Measurements from ENCODE around the gene BTBD19.
"Not testable (repeated sequence)": the region's sequence is repeated elsewhere in the genome, so short reads cannot be mapped to it uniquely, and the experiment has no call there.

BTBD19 gene

DNA sequence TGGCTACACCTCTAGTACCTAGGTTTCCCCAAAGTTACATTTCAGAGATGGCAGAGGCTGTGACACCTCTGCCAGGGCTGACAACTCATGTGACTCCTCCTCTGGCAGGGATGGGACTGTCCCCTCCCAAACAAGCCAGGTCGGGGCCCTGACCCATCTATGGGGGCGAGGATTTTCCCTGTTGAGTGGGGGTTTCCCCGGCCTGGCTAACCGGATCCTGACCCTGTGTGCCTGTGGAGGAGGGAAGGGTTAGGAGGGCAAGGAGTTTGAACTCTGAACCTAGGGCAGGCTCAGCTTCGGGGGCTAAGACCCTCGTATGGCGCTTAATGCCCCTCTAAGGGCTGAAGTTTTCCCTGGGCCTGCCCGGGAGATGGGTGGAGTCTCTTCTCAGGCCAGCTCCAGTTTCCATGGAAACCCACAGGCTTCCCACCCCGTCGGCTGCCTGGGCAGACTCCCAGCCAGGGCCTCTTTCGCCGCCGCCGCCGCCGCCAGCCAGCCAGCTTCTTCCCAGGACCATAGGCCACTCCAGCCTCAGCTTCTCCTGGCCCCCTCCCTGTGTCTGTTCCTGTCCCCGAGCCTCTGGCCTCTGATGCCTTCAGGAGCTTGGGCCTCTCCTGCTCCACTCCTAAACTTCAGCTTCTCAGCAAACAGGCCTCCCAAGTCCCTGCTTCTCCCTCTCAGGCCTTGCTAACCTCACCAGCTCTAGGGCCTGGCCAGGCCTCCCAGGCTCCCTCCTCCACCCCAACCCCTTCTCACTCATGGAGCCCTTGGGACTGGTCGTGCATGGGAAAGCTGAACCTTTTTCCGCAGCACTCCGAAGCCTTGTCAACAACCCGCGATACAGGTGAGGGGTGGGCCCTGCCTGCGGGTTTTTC, at the start of gene BTBD19:
Gene BTBD19 (plus strand): TSS at position 461 of the 875 bp plus-strand sequence. CDS start 298 bp downstream, at position 759.
- in situ Hi-C loops (cut with MboI; ENCODE audit: low sequenced_read_pairs), result no loop called here

DNA sequence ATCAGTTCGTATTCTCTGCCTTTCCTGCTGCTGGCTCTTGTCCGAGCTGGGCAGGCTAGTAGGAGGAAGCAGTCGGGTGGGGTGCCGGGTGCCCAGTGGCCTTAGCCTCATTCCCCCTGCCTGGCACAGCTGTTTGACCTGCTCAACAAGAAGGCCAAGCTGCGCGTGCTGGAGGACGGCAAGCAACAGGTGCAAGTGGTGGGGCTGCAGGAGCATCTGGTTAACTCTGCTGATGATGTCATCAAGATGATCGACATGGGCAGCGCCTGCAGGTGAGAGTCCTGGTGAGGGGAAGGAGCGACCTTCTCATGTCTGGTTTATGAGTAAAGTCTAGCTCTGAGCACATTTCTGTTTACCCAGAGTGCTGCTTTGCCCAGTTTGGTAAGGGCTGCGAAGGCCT, 49.2 kb upstream of the BTBD19 start:
- in situ Hi-C loops (cut with MboI; ENCODE audit: low sequenced_read_pairs), result no loop called here

DNA sequence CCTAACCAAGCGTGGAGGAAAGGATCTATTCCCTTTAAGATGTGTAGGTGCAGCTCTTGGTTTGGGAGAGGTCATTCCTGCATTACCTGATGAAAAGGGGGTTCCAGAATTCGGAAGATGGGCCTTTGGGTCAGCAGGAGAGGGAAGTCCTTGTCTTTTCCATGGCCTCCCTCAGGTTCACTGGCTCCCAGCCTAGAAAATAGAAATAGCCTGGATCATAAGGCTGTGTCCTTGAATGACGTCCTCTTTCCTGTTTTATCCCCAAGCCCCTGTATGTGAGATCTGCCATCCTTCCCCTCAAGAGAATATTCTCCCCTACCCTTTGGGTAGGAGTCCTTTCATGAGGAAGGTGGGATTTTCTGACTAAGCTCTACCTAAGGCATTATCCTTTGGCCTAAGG, 47.4 kb upstream of the BTBD19 start:
- in situ Hi-C loops (cut with MboI; ENCODE audit: low sequenced_read_pairs), result no loop called here

GRCh38 chr1:44766421-44766820, 41.9 kb upstream of the BTBD19 start:
- in situ Hi-C loops (cut with MboI; ENCODE audit: low sequenced_read_pairs), result not testable (repeated sequence)

GRCh38 chr1:44775078-44775929, 33.0 kb upstream of the BTBD19 start, which contains the start of gene RPS8:
Gene RPS8, plus strand, starts transcription at chr1:44775540. Its CDS starts 57 bp downstream, at chr1:44775597.
- in situ Hi-C loops (cut with MboI; ENCODE audit: low sequenced_read_pairs), result no loop called here

DNA sequence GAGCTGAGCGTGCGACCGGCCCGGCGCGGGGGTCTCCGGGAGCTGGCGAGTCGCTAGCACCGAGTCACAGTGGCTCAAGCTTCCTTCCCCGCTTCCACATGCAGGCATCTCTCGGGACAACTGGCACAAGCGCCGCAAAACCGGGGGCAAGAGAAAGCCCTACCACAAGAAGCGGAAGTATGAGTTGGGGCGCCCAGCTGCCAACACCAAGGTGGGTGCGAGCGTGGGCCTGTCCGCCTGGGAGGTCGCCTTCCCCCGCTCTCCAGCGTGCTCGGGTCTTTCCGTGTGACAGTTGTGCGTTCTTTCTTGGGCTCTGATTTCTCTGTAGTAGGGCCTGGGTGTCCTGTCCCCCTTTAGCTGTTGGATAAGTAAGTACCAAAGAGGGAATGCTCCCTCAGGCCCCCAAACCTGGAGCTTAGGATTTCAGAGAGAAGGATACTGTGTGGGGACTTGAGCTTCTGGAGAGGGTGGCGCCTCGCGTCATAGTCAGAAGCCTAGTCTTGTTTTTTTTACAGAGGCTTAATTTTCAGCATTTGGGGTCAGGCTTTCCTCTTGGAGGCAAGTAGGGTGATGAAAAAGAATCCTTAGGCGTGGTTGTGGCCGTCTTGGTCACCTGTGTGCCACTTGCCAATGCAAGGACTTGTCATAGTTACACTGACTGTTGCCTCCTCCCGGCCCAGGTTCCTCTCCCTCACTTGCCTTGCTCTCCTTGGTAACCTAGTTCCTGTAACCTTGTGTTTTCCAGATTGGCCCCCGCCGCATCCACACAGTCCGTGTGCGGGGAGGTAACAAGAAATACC, 32.2 kb upstream of the BTBD19 start:
- in situ Hi-C loops (cut with MboI; ENCODE audit: low sequenced_read_pairs), result no loop called here

DNA sequence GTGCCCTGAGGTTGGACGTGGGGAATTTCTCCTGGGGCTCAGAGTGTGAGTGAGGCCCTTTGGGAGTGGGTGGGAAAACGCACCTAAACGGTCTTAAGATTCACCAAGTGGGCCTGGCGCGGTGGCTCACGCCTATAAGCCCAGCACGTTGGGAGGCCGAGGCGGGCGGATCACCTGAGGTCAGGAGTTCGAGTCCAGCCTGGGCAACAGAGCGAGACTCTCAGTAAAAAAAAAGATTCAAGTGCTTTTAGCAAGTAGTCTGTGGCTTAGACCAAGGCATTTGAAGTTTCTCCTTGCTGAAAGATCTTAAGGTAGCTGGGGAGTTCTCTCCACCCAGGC, 31.6 kb upstream of the BTBD19 start:
- in situ Hi-C loops (cut with MboI; ENCODE audit: low sequenced_read_pairs), result no loop called here

- in situ Hi-C loops (cut with MboI; ENCODE audit: low sequenced_read_pairs), result no loop called here
These were observed 30.8 kb upstream of the BTBD19 start for GRCh38 chr1:44777547-44777946.

DNA sequence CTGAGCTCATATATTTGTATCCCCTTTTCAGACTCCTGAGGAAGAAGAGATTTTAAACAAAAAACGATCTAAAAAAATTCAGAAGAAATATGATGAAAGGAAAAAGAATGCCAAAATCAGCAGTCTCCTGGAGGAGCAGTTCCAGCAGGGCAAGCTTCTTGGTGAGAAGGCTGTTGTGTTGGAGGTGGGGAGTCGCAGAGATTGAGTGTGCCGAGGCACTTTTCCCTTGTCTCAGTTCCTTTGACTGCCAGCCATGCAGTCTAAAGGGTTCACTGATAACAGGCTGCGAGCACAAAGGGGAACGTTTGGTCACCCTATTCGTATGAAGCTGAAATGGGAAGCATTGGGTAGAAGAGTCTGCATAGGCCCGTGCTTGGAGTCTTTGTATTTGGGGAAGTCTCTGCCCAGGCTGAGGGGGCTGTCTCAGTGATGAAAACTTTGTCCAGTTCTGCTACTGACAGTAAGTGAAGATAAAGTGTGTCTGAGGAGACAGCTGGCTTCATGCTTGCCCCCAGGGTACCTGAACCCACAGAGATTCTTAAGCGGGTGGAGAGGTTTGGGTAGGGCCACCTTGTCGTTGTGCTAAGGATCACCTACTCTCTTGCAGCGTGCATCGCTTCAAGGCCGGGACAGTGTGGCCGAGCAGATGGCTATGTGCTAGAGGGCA, 30.2 kb upstream of the BTBD19 start:
- in situ Hi-C loops (cut with MboI; ENCODE audit: low sequenced_read_pairs), result no loop called here

- in situ Hi-C loops (cut with MboI; ENCODE audit: low sequenced_read_pairs), result no loop called here
These were observed 29.4 kb upstream of the BTBD19 start for GRCh38 chr1:44778705-44779576.

GRCh38 chr1:44780583-44781121, 27.7 kb upstream of the BTBD19 start:
- in situ Hi-C loops (cut with MboI; ENCODE audit: low sequenced_read_pairs), result no loop called here

GRCh38 chr1:44783697-44784093, 24.6 kb upstream of the BTBD19 start:
- in situ Hi-C loops (cut with MboI; ENCODE audit: low sequenced_read_pairs), result no loop called here

- in situ Hi-C loops (cut with MboI; ENCODE audit: low sequenced_read_pairs), result no loop called here
These were observed 24.0 kb upstream of the BTBD19 start for GRCh38 chr1:44784094-44785028.

DNA sequence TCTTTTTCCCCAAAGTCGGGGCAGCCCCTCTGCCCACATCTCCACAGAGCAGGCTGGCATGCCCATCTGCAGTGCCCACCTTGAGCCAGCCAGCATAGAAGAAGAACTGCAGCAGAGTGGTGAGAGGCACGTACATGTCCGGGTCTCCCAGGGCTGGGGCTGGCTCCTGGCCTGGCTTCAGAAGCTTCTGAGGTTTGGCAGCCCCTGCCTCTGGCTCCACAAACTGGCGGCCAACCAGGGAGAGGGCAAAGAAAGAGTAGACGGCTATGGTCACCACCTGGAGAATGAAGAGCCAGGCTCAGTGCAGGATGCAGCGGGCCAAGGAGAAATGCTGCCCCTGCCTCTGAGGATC, 23.3 kb upstream of the BTBD19 start:
- in situ Hi-C loops (cut with MboI; ENCODE audit: low sequenced_read_pairs), result no loop called here

GRCh38 chr1:44785501-44786137, 22.7 kb upstream of the BTBD19 start:
- in situ Hi-C loops (cut with MboI; ENCODE audit: low sequenced_read_pairs), result no loop called here

- in situ Hi-C loops (cut with MboI; ENCODE audit: low sequenced_read_pairs), result no loop called here
These were observed 22.0 kb upstream of the BTBD19 start for GRCh38 chr1:44786138-44786840.

DNA sequence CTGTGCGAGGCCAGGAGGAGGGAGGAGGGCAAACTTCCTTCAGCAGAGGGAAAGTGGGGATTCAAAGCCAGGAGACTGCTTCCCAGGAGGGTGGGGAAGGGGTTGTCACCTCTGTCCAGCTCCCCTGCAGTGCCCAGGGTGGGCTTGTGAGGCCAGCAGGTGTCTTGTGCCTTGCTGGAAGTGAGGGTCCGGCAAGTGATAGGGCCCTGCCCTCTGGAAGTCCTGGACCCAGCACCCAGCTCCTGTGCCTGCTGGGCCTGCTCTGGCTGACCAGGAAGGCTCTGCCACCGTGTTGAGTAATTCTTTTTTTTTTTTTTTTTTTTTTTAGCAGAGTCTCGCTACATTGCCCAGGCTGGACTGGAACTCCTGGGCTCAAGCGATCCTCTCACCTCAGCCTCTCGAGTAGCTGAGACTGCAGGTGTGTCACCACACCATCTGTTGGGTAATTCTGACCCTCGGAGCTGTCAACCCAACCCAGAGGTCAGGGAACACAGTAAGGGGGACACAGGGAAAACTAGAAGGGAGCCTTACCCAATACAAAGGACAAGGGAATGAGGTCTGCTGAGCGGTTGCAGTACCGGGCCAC, 21.4 kb upstream of the BTBD19 start:
- in situ Hi-C loops (cut with MboI; ENCODE audit: low sequenced_read_pairs), result no loop called here

All from hTERT RPE-1 (cell line).